NB4 (cell line): ENCODE results near the gene CXorf65.
A peak's percentile ranks its signal among the peaks of the same experiment; 100 is the strongest.

Source experiments
- DNase-seq: peaks from one replicate; pipeline ENCODE4 v3.0.0; 2010; ENCODE audit warnings: low read depth
- H3K4me3 ChIP-seq: one replicate; pipeline ENCODE4 v1.5.1; 2011; ENCODE audit warnings: mild to moderate bottlenecking, low read depth, low read length, moderate library complexity
- CTCF ChIP-seq: IDR thresholded peaks from one replicate; pipeline ENCODE4 v1.5.1; 2012; ENCODE audit warnings: low read depth, low read length
- MYC ChIP-seq: IDR thresholded peaks from 2 replicates; pipeline ENCODE4 v1.6.1; 2011; ENCODE audit warnings: low read depth, low read length
- POLR2A ChIP-seq: IDR thresholded peaks from 2 replicates; pipeline ENCODE4 v1.6.1; 2011; ENCODE audit warnings: mild to moderate bottlenecking; ENCODE audit not compliant: insufficient read length; ENCODE audit errors: extremely low read depth
- TF ChIP-seq, protein P1 (sequence below): IDR thresholded peaks from 2 replicates; pipeline ENCODE4 v1.6.1; 2011; ENCODE audit warnings: low read depth, low read length

Gene CXorf65

GRCh38 chrX:71106427-71106826 lies at the start of gene CXorf65:
CXorf65 (minus strand) TSS chrX:71106740; CDS start chrX:71106556, 184 bp downstream.
- peak; percentile 92 for DNase-seq
- H3K4me3 ChIP-seq: peak within 1 kb of the TSS; percentile 84
- TF ChIP-seq MYC (no peak), CTCF (no peak), POLR2A (no peak)
- TF ChIP-seq, protein P1, sequence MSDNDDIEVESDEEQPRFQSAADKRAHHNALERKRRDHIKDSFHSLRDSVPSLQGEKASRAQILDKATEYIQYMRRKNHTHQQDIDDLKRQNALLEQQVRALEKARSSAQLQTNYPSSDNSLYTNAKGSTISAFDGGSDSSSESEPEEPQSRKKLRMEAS: no peak

DNA sequence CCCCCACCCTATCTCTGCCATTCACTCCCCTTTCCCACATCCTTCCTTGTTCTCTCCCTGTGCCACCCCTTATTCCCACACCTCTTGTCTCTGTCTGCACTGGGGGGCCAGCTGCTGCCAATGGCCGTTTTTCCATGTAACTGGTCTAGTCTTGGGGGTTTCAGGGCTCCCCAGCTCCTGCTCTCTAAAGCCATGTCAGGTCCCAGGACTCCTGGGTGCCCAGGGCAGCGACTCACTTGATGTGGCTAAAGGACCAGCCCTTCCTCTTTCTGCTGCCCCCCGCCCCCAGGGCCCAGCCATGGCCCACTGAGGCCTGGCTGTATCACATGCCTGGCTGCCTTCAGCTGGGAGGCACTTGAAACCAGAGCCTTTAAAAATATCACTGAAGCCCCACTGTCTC lies 48.1 kb upstream of the CXorf65 start:
- no peak overlapping the region for H3K4me3 ChIP-seq
- TF ChIP-seq CTCF (no peak), POLR2A (no peak), MYC (no peak)
- TF ChIP-seq, protein P1: no peak
- no peak for DNase-seq

DNA sequence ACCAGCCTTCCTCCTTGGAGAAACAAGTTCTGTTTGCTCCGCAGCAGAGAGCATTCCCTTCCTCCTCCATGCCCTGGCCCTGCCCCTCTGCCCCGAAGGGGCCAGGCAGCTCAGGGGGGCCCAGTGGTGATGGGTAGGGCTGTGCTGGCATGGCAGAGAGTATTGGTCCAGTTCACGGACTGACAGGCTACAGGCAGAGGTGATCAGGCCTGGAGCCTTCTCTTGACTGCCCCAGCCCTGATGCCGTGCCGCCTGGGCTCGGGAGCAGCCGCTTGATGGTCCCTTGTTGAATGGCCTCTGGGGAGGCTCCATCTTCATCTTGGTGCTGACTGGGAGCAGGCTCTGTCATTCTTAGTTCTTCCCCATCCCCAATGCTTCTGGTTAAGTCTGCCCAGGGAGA lies 47.7 kb upstream of the CXorf65 start:
- TF ChIP-seq POLR2A (no peak), CTCF (no peak), MYC (no peak)
- TF ChIP-seq, protein P1: no peak
- H3K4me3 ChIP-seq: no peak overlapping the region
- DNase-seq: no peak

DNA sequence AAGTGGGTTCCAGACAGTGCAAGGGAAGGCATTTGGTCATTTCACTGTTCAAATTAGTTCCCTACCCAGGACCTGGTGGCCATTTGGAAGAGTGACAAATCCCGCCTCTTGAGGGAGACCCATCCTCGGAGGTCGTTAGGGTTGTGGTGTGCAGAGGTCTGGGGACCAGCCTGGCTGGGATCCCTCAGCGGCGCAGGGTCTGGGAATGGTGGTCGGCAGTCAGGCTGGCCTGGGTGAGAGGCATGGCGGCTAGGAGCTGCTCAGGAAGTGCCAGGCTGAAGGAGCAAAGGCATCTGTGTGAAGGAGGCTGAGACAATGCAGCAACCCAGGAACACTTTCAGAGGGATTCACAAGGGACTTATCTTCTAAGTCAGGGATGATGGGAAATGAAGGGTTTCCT lies 44.8 kb upstream of the CXorf65 start:
- no peak for DNase-seq
- TF ChIP-seq MYC (no peak), CTCF (no peak), POLR2A (no peak)
- TF ChIP-seq, protein P1: no peak
- no peak overlapping the region for H3K4me3 ChIP-seq

DNA sequence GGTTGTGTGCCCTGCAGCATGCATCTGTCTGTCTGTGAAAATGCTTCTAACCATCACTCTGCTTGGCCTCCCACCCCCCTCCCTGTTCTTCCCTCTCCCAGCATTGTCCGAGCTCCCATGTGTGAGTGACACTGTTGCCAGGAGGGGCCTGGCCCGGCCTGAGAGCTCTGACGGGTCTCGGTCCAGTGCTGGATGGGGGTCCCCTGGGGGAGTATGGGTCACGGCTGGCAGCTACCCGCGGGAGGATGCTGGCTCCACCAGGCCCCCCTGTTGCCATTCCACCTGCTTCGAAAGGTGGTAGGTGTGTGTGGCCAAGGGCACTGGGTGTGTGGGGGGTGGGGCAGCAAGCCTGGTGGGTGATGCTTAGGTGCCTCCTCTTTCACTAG lies 41.7 kb upstream of the CXorf65 start:
- no peak for TF ChIP-seq MYC
- no peak for TF ChIP-seq CTCF
- TF ChIP-seq, protein P1: no peak
- TF ChIP-seq POLR2A: no peak
- H3K4me3 ChIP-seq: no peak overlapping the region
- no peak for DNase-seq
